ENCODE data around the gene NME2.

GRCh38 chr17:51132964-51133319 lies 33.3 kb upstream of the NME2 start:
- no peak for TF ChIP-seq FOXP2 (optimal IDR thresholded peaks at IDR 0.05; ENCODE audit: borderline replicate concordance, extremely low read depth, extremely low read length, insufficient read depth)
- TF ChIP-seq TAF1 (IDR thresholded peaks at IDR 0.05; ENCODE audit: borderline replicate concordance, insufficient read depth, low read length) = no peak
